NCI-H2196 treated with DMSO at 0.1 percent for 48 hours (cell line): ENCODE measurements around the gene CRYBG1.

Experiments used
- DNase-seq: peaks from one replicate; lab custom pipeline; 2025; ENCODE audit not compliant: unreplicated experiment; lab: John Stamatoyannopoulos, UW

Gene CRYBG1

DNA sequence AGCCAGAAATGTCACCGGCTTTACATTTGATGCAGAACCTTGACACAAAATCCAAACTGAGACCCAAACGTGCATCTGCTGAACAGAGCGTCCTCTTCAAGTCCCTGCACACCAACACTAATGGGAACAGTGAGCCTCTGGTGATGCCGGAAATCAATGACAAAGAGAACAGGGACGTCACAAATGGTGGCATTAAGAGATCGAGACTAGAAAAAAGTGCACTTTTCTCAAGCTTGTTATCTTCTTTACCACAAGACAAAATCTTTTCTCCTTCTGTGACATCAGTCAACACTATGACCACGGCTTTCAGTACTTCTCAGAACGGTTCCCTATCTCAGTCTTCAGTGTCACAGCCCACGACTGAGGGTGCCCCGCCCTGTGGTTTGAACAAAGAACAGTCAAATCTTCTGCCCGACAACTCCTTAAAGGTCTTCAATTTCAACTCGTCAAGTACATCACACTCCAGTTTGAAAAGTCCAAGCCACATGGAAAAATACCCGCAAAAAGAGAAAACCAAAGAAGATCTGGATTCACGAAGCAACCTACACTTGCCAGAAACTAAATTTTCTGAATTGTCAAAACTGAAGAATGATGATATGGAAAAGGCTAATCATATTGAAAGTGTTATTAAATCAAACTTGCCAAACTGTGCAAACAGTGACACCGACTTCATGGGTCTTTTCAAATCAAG, 160.3 kb downstream of the CRYBG1 start:
- no peak for DNase-seq

DNA sequence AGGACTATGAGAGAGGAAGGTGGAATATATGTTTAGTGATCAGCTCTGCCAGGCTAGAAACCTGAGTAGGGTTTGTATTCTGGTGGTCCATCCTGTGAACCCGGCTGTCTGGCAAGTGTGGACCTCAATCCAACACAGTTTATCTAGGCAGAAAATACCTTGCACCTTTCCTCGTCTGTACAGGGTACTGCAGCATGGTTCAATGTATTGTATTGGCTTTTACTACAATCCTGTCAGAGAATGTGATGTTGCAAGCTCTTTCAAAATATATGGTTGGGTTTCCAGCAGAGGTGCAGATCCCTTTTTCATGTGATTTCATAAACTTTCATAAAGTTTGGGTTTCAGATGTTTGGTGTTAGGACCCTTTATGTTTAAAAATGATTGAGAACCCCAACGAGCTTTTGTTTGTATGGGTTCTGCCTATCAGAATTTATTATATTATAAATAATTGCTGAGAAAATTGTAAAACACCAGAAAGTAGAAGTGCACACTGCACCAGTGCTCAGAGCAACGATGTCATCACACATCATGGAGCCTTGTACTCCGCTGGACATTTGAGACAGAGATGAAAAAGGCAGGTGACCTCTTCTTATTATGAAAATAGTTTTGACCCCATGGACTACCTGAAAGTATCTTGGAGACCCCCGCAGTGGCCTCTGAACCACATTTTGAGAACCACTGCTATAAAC, 162.2 kb downstream of the CRYBG1 start:
- no peak for DNase-seq

DNA sequence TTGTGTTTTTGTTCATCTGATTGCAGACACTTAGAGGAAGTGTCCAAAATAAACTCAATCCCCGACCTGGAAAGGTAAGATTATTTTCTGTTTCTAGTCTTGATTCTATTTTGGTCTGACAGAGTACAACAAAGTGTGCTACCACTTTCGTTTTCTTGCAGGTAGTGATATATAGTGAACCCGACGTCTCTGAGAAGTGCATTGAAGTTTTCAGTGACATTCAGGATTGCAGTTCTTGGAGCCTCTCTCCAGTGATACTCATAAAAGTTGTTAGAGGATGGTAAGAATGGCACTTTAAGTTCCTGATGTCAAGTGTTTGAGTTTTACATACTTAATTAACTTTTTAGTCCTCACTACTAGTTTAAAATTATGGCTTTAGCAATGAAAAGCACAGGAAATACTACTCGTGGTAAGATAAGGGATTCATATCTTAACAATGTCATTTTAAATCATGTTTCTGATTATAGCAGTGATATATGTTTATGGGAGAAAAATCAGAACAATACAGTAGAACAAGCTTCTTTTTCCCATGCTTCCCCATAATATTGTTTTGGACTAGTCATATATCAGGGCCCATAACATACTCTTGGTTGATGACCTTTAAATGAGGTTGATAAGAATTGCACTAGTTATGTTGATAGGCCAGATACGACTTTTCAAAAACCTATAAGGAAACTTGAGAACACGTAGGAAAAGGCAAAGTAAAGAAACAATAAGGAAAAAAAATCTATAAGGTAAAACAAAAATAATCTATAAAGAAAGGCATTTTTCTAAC, 164.8 kb downstream of the CRYBG1 start:
- no peak for DNase-seq

DNA sequence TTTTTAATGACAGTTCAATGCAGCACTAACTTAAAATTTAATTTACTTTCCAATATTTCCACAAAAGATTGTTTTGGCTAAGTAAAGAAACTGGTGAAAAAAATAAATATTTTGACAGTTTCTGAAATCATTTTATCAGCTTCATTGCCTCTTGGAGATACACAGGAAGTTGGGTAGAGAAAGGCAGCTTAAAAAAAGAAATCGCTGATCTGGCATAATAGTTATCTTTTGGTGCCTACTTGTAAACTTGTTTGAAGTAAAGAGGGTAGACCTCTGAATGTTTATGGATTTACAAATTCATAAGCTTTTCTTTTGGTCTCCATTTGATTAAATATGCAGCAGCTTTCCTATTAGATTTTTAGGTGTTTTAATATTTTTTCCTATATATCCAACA, 165.4 kb downstream of the CRYBG1 start:
- no peak for DNase-seq

DNA sequence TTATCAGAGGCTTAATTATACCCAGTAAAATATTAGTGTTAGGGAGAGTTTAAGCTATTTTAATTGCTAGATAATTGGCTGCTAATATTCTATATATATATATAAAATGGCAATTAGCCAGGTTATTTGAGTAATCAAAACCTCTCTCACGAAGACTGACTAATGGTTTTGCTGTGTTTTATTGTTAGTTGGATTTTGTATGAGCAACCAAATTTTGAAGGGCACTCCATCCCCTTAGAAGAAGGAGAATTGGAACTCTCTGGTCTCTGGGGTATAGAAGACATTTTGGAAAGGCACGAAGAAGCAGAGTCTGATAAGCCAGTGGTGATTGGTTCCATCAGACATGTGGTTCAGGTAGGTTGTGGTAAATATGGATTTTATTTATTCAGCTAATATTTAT, 166.6 kb downstream of the CRYBG1 start:
- DNase-seq, result no peak

DNA sequence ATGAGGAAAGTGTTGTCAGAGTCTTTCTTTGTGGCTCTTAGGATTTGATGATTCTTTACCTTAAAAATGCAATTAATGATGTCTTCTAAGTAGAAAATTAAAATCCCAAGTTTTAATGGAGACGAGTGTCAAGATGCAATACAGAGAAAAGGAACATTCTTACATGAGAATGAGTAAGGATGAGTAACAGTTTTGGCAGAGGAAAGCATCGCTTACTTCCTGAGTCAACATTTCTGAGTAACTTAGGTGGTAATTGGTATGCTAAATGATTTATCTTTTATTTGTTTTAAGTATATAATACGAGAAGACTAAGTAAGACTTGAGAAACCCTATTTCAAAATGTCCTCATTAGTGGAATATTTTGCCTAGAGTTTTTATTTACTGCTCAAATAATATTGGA, 167.5 kb downstream of the CRYBG1 start:
- no peak for DNase-seq

DNA sequence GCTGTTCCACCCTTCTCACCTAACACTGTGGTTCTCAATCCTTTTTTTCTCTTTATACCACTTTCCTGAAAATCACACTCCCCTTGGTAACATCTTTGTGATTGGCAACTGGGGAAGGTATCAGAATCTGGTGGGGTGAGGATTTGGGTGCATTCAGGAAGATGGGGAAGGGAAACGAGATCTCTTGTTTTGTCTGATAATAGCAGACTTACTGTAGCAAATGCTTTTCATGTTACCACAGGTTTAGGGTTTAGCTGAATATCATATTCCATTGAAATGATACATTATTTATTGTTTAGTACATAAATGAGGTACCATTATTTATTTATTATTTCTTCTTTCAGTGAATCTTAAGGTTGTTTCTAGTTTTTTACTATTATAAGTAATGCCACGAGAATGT, 168.0 kb downstream of the CRYBG1 start:
- no peak for DNase-seq

DNA sequence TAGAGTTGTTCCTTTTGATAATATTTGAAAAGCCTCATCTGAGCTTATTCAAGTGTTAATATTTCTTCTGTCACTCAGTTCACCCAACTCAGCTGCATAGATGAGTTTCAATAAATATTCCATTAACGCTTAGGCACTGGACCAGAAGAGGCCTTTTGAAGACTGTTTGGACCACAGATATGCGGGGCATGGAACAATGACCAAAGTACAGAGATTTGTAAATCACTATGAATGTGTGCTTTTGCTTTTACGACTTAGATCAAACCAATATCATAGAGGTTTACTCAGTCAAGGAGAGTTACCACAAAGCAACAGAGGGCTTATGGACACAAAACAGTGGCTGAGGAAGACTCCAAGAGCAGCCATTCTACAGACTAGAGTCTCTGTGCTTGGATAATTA, 168.9 kb downstream of the CRYBG1 start:
- no peak for DNase-seq

DNA sequence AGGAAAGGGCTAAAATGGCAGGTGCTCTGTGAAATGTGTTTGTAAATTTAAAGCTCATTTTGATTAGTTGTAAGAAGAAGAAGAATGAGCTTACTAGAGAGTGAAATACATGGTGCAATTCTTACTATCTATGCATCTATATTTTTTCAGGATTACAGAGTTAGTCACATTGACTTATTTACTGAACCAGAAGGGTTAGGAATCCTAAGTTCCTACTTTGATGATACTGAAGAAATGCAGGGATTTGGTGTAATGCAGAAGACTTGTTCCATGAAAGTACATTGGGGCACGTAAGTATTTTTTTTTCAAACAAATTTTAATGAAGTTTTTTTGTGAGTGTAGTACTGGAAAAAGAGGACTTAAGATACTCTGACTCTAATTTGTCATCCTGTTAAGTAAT, 169.5 kb downstream of the CRYBG1 start:
- no peak for DNase-seq

DNA sequence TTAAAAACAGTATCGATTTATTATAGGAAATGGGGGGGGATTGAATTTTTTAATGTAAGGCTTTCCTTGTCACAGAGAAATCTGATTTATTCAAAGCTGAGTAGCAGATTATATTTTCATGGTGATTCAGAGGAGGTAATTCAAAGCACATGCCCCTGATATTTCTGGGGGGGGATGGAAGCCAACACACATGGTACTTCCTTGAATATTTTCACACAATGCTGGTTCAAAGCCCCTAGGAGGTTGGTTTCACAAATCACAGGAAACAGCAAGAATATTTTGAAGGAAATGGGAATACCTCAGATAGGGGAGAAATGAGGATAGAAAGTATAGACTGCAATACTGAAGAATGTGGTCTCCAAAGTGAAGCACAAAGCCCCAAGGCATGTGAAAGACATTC, 170.0 kb downstream of the CRYBG1 start:
- DNase-seq, result no peak

DNA sequence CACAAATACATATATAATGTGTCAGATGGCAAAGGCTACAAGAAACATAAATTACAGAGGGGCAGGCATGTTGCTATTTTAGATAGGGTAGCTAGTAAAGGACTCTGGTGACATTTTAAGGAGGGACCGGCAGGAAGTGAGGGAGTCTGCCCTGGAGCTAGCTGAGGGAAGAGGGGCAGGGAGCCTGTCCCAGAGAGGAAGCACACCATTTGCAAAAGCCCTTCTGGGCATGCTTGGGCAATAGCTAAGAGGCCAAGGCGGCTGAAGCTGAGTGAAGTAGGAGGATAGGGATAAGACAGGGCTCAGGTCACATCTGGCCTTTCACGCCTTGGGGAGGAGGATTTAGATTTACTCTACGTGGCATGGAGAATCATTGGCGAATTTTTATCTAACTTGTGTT, 172.5 kb downstream of the CRYBG1 start:
- no peak for DNase-seq

DNA sequence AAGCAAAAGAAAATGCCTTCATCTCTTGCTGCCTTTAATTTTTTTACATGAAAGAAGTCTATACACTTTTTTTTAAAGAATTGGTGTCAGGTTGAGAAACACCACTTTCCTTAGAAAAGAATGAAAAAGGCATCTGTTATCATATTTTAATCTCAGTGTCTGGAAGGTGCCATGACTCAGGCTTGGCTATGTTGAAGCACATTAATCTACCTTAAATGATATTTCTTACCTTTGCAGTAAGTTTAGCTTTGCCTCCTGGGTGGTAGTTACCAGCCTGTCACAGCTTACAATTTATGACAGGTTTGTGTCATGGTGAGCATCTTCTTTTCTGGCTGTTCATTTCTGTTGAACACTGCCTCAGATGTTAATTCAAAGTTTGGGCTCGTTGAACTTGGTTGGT, 173.5 kb downstream of the CRYBG1 start:
- no peak for DNase-seq

DNA sequence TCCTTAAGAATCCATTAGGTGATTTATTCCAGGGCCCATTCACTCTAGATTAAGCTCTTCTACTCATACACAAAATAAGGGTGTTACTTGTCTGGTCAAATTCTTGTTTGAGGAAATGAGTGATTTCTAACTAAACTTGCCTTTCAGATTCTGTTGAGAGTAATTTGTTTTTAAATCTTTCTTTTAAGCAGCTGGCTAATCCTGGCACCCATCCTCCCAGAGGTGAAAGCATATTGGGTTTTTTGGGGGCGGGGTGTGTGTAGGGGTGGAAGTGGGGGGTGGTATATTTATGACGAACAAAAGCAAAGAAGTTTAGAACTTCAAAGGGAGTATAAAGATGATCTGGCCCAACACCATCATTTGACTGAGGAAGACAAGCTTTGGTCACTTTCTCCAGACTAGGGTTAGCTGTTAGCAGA, 174.1 kb downstream of the CRYBG1 start:
- no peak for DNase-seq

DNA sequence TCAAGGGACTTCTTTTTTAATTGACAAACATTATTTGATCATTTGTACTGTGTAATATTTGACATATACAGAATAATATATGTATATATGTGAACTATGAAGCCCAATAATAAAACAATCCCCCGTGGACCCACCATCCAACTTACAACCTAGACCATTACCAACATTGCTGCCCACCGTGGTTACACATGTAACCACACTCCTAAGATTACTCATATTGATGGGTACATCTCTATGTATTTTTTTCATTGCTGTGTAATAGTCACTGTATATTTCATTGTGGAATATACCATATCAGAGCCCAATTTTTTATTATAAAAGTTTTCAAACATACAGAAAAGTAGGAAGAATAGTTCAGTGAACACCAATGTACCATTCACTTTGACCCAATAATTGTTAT, 174.5 kb downstream of the CRYBG1 start:
- DNase-seq, result no peak

DNA sequence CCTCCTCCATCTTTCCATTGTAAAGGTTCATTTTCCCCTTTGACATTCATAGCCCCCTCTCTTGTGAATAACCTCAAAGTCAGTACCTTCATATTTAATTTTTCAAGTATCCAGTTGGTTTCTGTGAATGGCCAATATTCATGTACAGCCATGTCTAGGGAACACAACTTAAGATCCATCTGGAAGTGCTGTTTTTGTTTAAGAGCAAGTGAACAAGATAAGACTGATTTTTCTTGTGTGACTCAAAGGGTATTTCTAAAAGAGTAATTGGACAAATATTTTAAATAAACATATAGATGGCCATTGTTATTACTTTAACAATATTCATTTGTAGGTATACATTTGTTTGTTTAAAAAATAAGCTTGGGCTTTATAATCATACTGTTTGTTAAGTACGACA, 175.8 kb downstream of the CRYBG1 start:
- DNase-seq, result no peak

DNA sequence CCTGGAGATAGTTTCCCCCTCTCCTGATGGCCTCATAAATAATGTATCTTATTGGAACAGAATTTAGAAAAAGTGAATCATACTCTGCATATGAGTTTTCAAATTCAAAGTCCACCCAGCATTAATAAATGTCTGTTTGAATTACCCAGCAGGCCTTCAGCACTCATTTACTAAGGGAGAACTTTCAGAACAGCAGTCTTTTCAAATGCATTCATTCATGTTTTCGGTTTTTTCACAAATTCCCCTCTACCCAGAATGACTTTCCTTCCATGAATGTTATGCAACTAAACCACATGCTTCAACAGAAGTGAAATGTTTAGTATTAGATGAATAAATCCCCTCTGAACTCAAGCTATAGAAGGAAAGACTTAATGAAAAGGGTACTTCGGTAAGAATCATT, 176.3 kb downstream of the CRYBG1 start:
- DNase-seq, result no peak

DNA sequence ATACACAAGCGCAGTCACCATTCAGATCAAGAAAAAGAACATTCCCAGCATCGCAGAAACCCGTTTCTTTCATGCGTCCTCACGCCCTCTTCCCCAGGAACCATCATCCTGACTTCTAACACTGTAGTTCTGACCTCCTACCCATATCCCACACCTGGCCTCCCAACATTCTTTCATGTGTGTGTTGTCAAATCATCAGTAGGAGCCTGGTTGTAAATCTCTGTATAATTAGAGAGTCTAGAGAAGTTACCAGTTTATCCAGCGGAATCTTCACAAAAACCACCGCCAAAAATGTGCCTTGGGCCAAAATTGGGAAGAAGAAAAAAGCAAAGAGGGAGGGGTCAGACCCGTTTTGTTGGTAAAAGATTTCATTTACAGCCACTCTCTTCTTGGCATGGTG, 177.1 kb downstream of the CRYBG1 start:
- DNase-seq, result no peak

DNA sequence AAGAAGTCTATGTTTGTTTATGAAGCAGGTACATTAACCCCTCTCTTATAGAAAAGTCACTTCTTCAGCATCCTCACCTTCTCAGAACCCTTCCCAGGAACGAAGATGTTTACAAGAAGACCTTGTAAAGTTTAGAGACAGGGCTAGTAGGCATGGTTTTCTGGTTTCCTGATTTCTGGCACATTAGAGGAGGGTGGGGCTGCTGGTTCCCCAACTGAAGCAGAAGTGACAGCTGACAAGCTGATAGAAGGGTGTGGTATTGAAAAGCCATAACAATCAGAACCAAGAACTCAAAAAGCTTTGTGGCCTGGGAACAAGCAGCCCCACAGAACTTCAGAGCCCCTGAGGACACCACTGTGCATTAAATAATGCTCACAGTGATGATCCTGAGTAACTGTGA, 177.6 kb downstream of the CRYBG1 start:
- DNase-seq, result no peak

DNA sequence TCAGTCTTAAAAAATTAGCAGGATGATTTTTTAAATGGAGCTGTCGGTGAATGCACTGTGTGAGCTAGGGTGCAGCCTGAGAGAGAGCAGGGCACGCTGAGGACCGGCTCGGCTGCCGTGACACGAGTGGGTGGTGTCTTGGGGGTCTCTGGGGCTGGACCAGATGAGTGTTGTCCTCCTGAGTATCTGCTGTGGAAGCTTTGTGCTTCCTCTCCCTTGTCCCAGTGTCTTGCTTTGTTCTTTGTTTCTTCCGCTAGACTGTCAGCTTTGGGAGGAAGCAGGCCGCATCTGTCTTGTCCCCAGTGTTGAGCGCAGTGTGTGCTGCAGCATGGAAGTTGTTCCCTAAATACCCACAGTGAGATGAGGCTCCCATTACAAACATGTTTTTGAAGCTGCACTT, 179.4 kb downstream of the CRYBG1 start:
- no peak for DNase-seq

DNA sequence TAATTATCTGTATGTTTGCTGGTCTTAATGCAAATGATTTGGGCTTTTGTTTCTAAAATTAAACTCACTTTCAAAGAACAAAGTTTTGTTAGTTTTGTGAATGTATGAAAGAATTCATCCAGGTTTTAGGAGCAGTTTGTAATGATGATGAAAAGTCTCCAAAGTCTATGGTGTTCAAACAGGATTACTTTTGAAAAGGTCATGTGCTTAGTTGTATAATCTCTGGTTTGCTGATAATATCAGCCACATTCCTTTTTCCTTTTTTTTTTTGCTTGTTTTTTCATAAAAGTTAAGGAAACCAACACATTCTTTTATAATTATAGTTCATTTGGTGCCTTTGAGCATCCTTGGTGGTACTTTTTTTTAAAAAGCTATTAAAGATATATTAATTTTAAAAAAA, 179.9 kb downstream of the CRYBG1 start:
- DNase-seq, result no peak

DNA sequence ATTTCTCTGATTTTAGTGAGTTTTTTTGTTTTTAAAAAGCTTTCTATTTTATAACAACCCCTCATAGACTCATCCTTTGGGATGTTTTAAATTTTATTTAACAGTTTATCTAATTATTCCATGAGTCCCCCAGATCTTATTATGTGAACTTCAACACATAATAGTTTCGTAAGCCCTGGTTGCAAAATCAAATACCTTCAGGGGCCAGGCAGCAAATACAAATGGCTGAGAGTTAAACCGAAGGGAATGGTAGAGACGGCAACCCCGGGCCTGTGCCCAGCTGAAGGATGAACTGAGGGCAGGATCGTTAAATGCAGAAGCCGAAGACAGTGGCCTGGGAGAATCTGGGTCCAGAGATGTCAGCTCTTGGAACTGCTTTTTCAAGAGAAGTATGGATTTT, 180.4 kb downstream of the CRYBG1 start:
- DNase-seq, result no peak

DNA sequence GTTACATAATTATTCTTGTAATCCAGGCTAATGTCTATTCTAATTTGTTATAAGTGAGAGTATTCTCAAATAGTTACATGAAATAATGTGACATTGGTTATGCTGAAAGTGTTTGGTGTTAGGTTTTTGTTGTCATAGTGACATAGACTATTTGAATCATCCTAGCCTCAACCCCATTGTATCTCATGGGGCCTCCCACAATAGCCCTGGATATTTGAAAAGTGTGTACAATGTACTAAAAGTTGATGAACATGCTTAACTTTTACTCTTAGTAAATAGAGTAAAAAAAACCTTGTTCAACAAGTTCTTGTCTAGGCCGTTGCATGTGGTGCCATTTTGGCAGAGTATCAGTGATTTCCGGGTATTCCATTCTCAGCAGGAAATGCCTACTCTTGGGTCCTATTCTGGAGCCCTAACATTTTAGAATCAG, 185.8 kb downstream of the CRYBG1 start:
- no peak for DNase-seq
